H1 (cell line): ENCODE results near the gene CACNB1.

Source experiments
- CEBPB ChIP-seq: IDR thresholded peaks from 2 replicates; pipeline ENCODE4 v1.6.1; 2012; ENCODE audit warnings: low read depth, low read length
- CTCF ChIP-seq, 3 experiments: IDR thresholded peaks; 1 replicate in 2 of 3; 2 replicates in 1 of 3; pipeline versions ENCODE4 v1.5.1 to v1.6.1; 2011; ENCODE audit warnings: low read length in 3 of 3, mild to moderate bottlenecking in 3 of 3, inconsistent platforms in 2 of 3, low read depth in 1 of 3, moderate library complexity in 1 of 3; ENCODE audit not compliant: insufficient read depth in 1 of 3; ENCODE audit errors: control extremely low read depth in 1 of 3
- EP300 ChIP-seq, 2 experiments: IDR thresholded peaks; 1 replicate in 1 of 2; 2 replicates in 1 of 2; pipeline ENCODE4 v1.6.1; 2011 to 2012; ENCODE audit warnings: low read depth in 2 of 2, low read length in 2 of 2, mild to moderate bottlenecking in 2 of 2, borderline replicate concordance in 1 of 2, inconsistent platforms in 1 of 2, moderate library complexity in 1 of 2
- JUN ChIP-seq: IDR thresholded peaks from 2 replicates; pipeline ENCODE4 v1.6.1; 2011; ENCODE audit warnings: low read depth, mild to moderate bottlenecking, improper control_type of control experiment, low read length
- MAFK ChIP-seq: IDR thresholded peaks from 2 replicates; pipeline ENCODE4 v1.6.1; 2012; ENCODE audit warnings: low read depth, mild to moderate bottlenecking, improper control_type of control experiment, low read length
- POLR2A ChIP-seq, 2 experiments: IDR thresholded peaks; 1 replicate in 1 of 2; 2 replicates in 1 of 2; pipeline ENCODE4 v1.6.1; 2011; ENCODE audit warnings: low read depth in 2 of 2, low read length in 2 of 2, mild to moderate bottlenecking in 2 of 2; ENCODE audit errors: control extremely low read depth in 1 of 2
- POU5F1 ChIP-seq: IDR thresholded peaks from 2 replicates; pipeline ENCODE4 v1.6.1; 2011; ENCODE audit warnings: low read depth, mild to moderate bottlenecking, low read length, moderate library complexity

- TF ChIP-seq CTCF (IDR thresholded peaks at IDR 0.05; ENCODE audit: control extremely low read depth in 1 of 3, insufficient read depth in 1 of 3, low read depth in 1 of 3, low read length in 3 of 3) (no peak), JUN (no peak), POLR2A (IDR thresholded peaks at IDR 0.05; ENCODE audit: control extremely low read depth in 1 of 2, low read depth in 2 of 2, low read length in 2 of 2) (no peak), EP300 (IDR thresholded peaks at IDR 0.05; ENCODE audit: borderline replicate concordance in 1 of 2, low read depth in 2 of 2, low read length in 2 of 2) (no peak), POU5F1 (no peak), MAFK (no peak), CEBPB (no peak)
These were observed 46.6 kb upstream of the CACNB1 start for GRCh38 chr17:39244016-39244599.
